Measurements from ENCODE around the gene ANKRD11.

Gene ANKRD11

GRCh38 chr16:89324056-89325010 lies 166.0 kb downstream of the ANKRD11 start:
- peak; percentile 57 for DNase-seq

GRCh38 chr16:89323120-89323960 lies 167.0 kb downstream of the ANKRD11 start:
- no peak for DNase-seq

- DNase-seq = no peak
Observed at GRCh38 chr16:89322321-89323119, 167.8 kb downstream of the ANKRD11 start.

- no peak for DNase-seq
Observed at GRCh38 chr16:89320782-89321501, 169.4 kb downstream of the ANKRD11 start.

GRCh38 chr16:89319886-89320781 lies 170.2 kb downstream of the ANKRD11 start:
- DNase-seq = peak; percentile 62

GRCh38 chr16:89319631-89319885 lies 170.8 kb downstream of the ANKRD11 start:
- DNase-seq = no peak

GRCh38 chr16:89318871-89319630 lies 171.3 kb downstream of the ANKRD11 start:
- DNase-seq = no peak

- no peak for DNase-seq
Observed at GRCh38 chr16:89318430-89318758, 172.0 kb downstream of the ANKRD11 start.

- no peak for DNase-seq
Observed at GRCh38 chr16:89317729-89318429, 172.5 kb downstream of the ANKRD11 start.

- DNase-seq = no peak
Observed at GRCh38 chr16:89317101-89317671, 173.2 kb downstream of the ANKRD11 start.

- DNase-seq = no peak
Observed at GRCh38 chr16:89316701-89317100, 173.7 kb downstream of the ANKRD11 start.

GRCh38 chr16:89315791-89316581 lies 174.4 kb downstream of the ANKRD11 start:
- peak; percentile 69 for DNase-seq

- DNase-seq = no peak
Observed at GRCh38 chr16:89315271-89315670, 175.1 kb downstream of the ANKRD11 start.

GRCh38 chr16:89314854-89315253 lies 175.5 kb downstream of the ANKRD11 start:
- DNase-seq = no peak

- DNase-seq = peak; percentile 46
Observed at GRCh38 chr16:89314357-89314756, 176.0 kb downstream of the ANKRD11 start.

- DNase-seq = no peak
Observed at GRCh38 chr16:89313583-89313982, 176.8 kb downstream of the ANKRD11 start.

- DNase-seq = no peak
Observed at GRCh38 chr16:89312598-89313299, 177.6 kb downstream of the ANKRD11 start.

- DNase-seq = no peak
Observed at GRCh38 chr16:89312194-89312593, 178.2 kb downstream of the ANKRD11 start.
